Measurements from ENCODE around the gene PTCH1. TPM values are rescaled to one million over a fixed set of nuclear protein-coding genes. Genes with fewer than 3 reads are reported as not detected.

The PTCH1 gene
- total RNA-seq, 1 experiment from 2014 or later: 33.4 TPM

GRCh38 chr9:95480346-95480745 is 36.4 kb downstream of the PTCH1 start:
- TF ChIP-seq CTCF (conservative IDR thresholded peaks at IDR 0.05) (no peak), EZH2 (IDR thresholded peaks at IDR 0.05; ENCODE audit: low read depth) (no peak)
- Histone ChIP-seq H3F3A (ENCODE audit: insufficient read depth, low read depth) (no peaks in the 10 kb centered on the region), H3K27me3 (ENCODE audit: insufficient read depth, low read depth) (no peaks in the 10 kb centered on the region), H3K9me3 (ENCODE audit: insufficient read depth, low read depth) (no peaks in the 10 kb centered on the region), H4K20me1 (ENCODE audit: insufficient read depth) (no peaks in the 10 kb centered on the region), H3K4me2 (no peak overlapping the region), H3K27ac (no peak overlapping the region), H3K4me3 (no peak overlapping the region), H3K4me1 (replicated peaks; ENCODE audit: insufficient read depth) (no peaks in the 10 kb centered on the region), H2AFZ (no peak overlapping the region), H3K36me3 (ENCODE audit: low read depth) (0 out of 2 replicates have a peak, but pooled peaks cover 10% of the 10 kb centered on the region), H3K9me2 (ENCODE audit: insufficient read depth) (no peaks in the 10 kb centered on the region), H3K79me2 (ENCODE audit: low read depth) (no peaks in the 10 kb centered on the region)
- intact Hi-C loops (cut with micrococcal nuclease; ENCODE audit: unreplicated experiment): no loop called here
- BruUV-seq (replicated peaks): no TSS peak
- POLR2A ChIA-PET (ENCODE audit: unreplicated experiment): no interaction called here
- CTCF ChIA-PET: no interaction called here
- DNase-seq: no peak

GRCh38 chr9:95479330-95479729 is 37.4 kb downstream of the PTCH1 start:
- Histone ChIP-seq H2AFZ (no peak overlapping the region), H3K9me3 (ENCODE audit: insufficient read depth, low read depth) (no peaks in the 10 kb centered on the region), H3K27me3 (ENCODE audit: insufficient read depth, low read depth) (no peaks in the 10 kb centered on the region), H3K79me2 (ENCODE audit: low read depth) (no peaks in the 10 kb centered on the region), H3K36me3 (ENCODE audit: low read depth) (0 out of 2 replicates have a peak, but pooled peaks cover 5% of the 10 kb centered on the region), H3K9me2 (ENCODE audit: insufficient read depth) (no peaks in the 10 kb centered on the region), H3K27ac (no peak overlapping the region), H3K4me3 (no peak overlapping the region), H4K20me1 (ENCODE audit: insufficient read depth) (no peaks in the 10 kb centered on the region), H3F3A (ENCODE audit: insufficient read depth, low read depth) (no peaks in the 10 kb centered on the region), H3K4me1 (replicated peaks; ENCODE audit: insufficient read depth) (no peaks in the 10 kb centered on the region), H3K4me2 (no peak overlapping the region)
- intact Hi-C loops (cut with micrococcal nuclease; ENCODE audit: unreplicated experiment): no loop called here
- ChIA-PET CTCF (no interaction called here), POLR2A (ENCODE audit: unreplicated experiment) (no interaction called here)
- BruUV-seq (replicated peaks): no TSS peak
- DNase-seq: no peak
- TF ChIP-seq EZH2 (IDR thresholded peaks at IDR 0.05; ENCODE audit: low read depth): no peak
- TF ChIP-seq CTCF (conservative IDR thresholded peaks at IDR 0.05): no peak

- Histone ChIP-seq H3K9me2 (ENCODE audit: insufficient read depth) (no peaks in the 10 kb centered on the region), H2AFZ (no peak overlapping the region), H3K79me2 (ENCODE audit: low read depth) (no peaks in the 10 kb centered on the region), H3K36me3 (ENCODE audit: low read depth) (0 out of 2 replicates have a peak, but pooled peaks cover 5% of the 10 kb centered on the region), H3F3A (ENCODE audit: insufficient read depth, low read depth) (no peaks in the 10 kb centered on the region), H3K9me3 (ENCODE audit: insufficient read depth, low read depth) (no peaks in the 10 kb centered on the region), H3K4me2 (no peak overlapping the region), H3K27ac (no peak overlapping the region), H3K4me3 (no peak overlapping the region), H3K27me3 (ENCODE audit: insufficient read depth, low read depth) (no peaks in the 10 kb centered on the region), H4K20me1 (ENCODE audit: insufficient read depth) (no peaks in the 10 kb centered on the region), H3K4me1 (replicated peaks; ENCODE audit: insufficient read depth) (no peaks in the 10 kb centered on the region)
- no peak for DNase-seq
- ChIA-PET POLR2A (ENCODE audit: unreplicated experiment) (interaction anchor here (0.6 kb wide), 1 partner anchor 431 kb away, joined by 7 read pairs; no protein-coding TSS in a partner anchor), CTCF (no interaction called here)
- intact Hi-C loops (cut with micrococcal nuclease; ENCODE audit: unreplicated experiment): no loop called here
- no peak for TF ChIP-seq CTCF (conservative IDR thresholded peaks at IDR 0.05)
- TF ChIP-seq EZH2 (IDR thresholded peaks at IDR 0.05; ENCODE audit: low read depth): no peak
- BruUV-seq (replicated peaks): no TSS peak
These were observed 38.4 kb downstream of the PTCH1 start for GRCh38 chr9:95478335-95478734.

All from PC-9 (cell line).